Tibial nerve (tissue), 4 donors: ENCODE results near the gene SHISA6. TPM values are rescaled to one million over a fixed set of nuclear protein-coding genes. Genes with fewer than 3 reads are reported as not detected.

Experiments used
- DNase-seq, 2 donors: peaks; one replicate each; pipeline ENCODE4 v3.0.0-alpha.2; 2019; ENCODE audit warnings: low spot score in 2 of 2
- H3K27ac ChIP-seq, 4 donors: fragments of 200-600 bp; sonication (generic) in 3 of 4; one replicate each; pipeline ENCODE4 v1.5.1; 2017 to 2019; ENCODE audit warnings: mild to moderate bottlenecking in 1 of 4
- H3K27me3 ChIP-seq, 2 donors: fragments of 200-600 bp; sonication (generic) in 1 of 2; one replicate each; pipeline versions ENCODE4 v1.5.1 to v1.6.0; 2017 to 2019
- H3K36me3 ChIP-seq, 3 donors: fragments of 200-600 bp; sonication (generic); one replicate each; pipeline ENCODE4 v1.5.1; 2018 to 2019
- H3K4me1 ChIP-seq, 4 donors: fragments of 200-600 bp; sonication (generic) in 3 of 4; one replicate each; pipeline ENCODE4 v1.5.1; 2017 to 2019
- H3K4me3 ChIP-seq, 4 donors: fragments of 200-600 bp; sonication (generic) in 3 of 4; one replicate each; pipeline ENCODE4 v1.5.1; 2017 to 2019; ENCODE audit warnings: mild to moderate bottlenecking in 1 of 4, moderate library complexity in 1 of 4
- H3K9me3 ChIP-seq, 4 donors: fragments of 200-600 bp; sonication (generic) in 3 of 4; one replicate each; pipeline ENCODE4 v1.5.1; 2017 to 2019
- EP300 ChIP-seq, 2 donors: sonication (generic); formaldehyde crosslinking; IDR thresholded peaks; one replicate each; pipeline ENCODE4 v1.6.1; 2017; ENCODE audit warnings: antibody characterized with exemption in 2 of 2, mild to moderate bottlenecking in 1 of 2
- POLR2A ChIP-seq, 2 donors: fragments of 450-650 bp; IDR thresholded peaks; one replicate each; pipeline ENCODE4 v1.6.1; 2017; ENCODE audit warnings: antibody characterized with exemption in 2 of 2, mild to moderate bottlenecking in 2 of 2, moderate library complexity in 2 of 2
- WGBS, 2 donors: methylation state at CpG; one replicate each; pipeline ENCODE4 v1.1.5; 2018; 5-methylcytosine and 5-hydroxymethylcytosine counted together
- total RNA-seq, 4 donors: library from RNA; depleted of rRNA; stranded (reverse); fragments of >200 nt; gene quantifications; one replicate each; pipeline ENCODE4 v1.1.0, GENCODE V29; 2016
- TF ChIP-seq, protein P1 (sequence below), 5 experiments: fragments of 200-600 bp in 3 of 5; fragments of 450-650 bp in 2 of 5; sonication (generic) in 3 of 5; IDR thresholded peaks; one replicate each; pipeline ENCODE4 v1.5.1; 2016 to 2019; ENCODE audit warnings: antibody characterized with exemption in 5 of 5, mild to moderate bottlenecking in 3 of 5, moderate library complexity in 2 of 5

SHISA6 gene
- total RNA-seq, 4 donors from 2014 or later: 10.8 to 28.0 (median 21.9) TPM

DNA sequence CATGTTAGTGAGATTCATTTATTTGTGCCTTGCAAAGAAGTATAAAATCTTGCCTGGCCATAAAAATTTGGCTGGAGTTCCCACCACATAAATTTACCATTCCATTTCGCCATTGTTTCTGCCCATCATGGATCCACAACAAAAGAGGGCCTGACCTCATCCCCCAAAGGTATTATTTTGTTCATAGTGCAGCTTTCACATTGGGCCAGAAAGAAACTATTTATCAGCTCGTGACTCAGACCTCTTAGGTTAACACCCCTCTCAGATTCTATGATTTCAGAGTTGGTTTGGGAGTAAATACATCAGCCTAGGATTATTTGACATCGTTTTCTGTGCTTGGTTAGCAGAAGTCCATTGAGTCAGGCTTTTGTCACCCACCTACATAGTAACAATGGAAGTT, 108.1 kb downstream of the SHISA6 start:
- TF ChIP-seq EP300 (IDR thresholded peaks at IDR 0.05): no peak
- TF ChIP-seq, protein P1, sequence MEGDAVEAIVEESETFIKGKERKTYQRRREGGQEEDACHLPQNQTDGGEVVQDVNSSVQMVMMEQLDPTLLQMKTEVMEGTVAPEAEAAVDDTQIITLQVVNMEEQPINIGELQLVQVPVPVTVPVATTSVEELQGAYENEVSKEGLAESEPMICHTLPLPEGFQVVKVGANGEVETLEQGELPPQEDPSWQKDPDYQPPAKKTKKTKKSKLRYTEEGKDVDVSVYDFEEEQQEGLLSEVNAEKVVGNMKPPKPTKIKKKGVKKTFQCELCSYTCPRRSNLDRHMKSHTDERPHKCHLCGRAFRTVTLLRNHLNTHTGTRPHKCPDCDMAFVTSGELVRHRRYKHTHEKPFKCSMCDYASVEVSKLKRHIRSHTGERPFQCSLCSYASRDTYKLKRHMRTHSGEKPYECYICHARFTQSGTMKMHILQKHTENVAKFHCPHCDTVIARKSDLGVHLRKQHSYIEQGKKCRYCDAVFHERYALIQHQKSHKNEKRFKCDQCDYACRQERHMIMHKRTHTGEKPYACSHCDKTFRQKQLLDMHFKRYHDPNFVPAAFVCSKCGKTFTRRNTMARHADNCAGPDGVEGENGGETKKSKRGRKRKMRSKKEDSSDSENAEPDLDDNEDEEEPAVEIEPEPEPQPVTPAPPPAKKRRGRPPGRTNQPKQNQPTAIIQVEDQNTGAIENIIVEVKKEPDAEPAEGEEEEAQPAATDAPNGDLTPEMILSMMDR (IDR thresholded peaks at IDR 0.05): no peak
- no peak for TF ChIP-seq POLR2A (IDR thresholded peaks at IDR 0.05)
- Histone ChIP-seq H3K27ac (no peak overlapping the region), H3K27me3 (no peaks in the 10 kb centered on the region), H3K4me1 (no peaks in the 10 kb centered on the region), H3K36me3 (no peaks in the 10 kb centered on the region), H3K4me3 (no peak overlapping the region), H3K9me3 (no peaks in the 10 kb centered on the region)
- WGBS, 2 donors: 31 to 44% methylated on average over 3 of the region's 3 CpGs
- no peak for DNase-seq

DNA sequence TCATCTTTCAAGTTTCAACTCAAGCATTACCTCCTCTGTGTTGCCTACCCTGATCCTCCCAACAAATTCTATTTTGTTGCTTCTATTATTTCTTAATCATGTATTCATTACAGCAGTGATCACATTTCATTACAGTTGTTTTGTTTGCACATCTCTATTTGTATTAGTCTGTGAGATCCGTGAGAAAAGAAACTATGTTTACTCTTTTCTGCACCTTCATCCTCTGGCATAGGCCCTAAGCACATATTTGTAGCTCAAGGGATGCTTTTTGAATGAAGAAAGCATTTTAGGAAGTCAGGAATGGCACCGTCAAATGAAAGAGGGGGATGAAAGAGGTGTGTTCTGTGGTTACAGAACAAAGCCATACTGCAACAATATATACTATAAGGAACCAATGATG, 110.5 kb downstream of the SHISA6 start:
- Histone ChIP-seq H3K27me3 (no peaks in the 10 kb centered on the region), H3K36me3 (no peaks in the 10 kb centered on the region), H3K9me3 (peaks cover 0 to 4% (median 0%) of the 10 kb centered on the region in 4 donors), H3K4me3 (no peak overlapping the region), H3K4me1 (no peaks in the 10 kb centered on the region), H3K27ac (no peak overlapping the region)
- 72 to 86% methylated on average over 2 of the region's 2 CpGs for WGBS, 2 donors
- TF ChIP-seq, protein P1 (IDR thresholded peaks at IDR 0.05): no peak
- TF ChIP-seq EP300 (IDR thresholded peaks at IDR 0.05) (no peak), POLR2A (IDR thresholded peaks at IDR 0.05) (no peak)
- DNase-seq: no peak

DNA sequence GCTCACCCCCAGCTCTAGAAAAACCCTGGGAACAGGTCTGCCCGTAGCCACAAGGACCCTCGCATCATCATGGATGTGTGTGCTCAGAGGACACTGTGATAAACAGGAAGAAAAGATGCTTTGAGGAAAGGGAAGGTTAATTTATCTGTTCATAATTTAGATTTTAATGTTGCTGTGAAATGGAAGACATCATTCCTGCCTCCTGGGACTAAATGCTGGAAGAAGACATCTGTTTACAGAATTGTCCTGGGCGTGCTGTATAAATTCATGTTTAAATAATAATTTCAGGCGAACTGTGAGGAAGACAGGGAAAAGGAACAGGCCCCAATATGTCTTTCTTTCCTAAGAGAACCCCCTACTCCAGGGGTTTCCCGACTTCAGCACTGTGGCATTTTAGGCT, 112.6 kb downstream of the SHISA6 start:
- H3K27ac ChIP-seq: no peak overlapping the region
- H3K27me3 ChIP-seq: no peaks in the 10 kb centered on the region
- H3K9me3 ChIP-seq: peaks cover 0 to 4% (median 0%) of the 10 kb centered on the region in 4 donors
- no peak for TF ChIP-seq POLR2A (IDR thresholded peaks at IDR 0.05)
- TF ChIP-seq EP300 (IDR thresholded peaks at IDR 0.05): no peak
- TF ChIP-seq, protein P1 (IDR thresholded peaks at IDR 0.05): no peak
- H3K4me1 ChIP-seq: no peaks in the 10 kb centered on the region
- 65 to 66% methylated on average over 5 of the region's 5 CpGs for WGBS, 2 donors
- no peak for DNase-seq
- H3K4me3 ChIP-seq: no peak overlapping the region
- H3K36me3 ChIP-seq: no peaks in the 10 kb centered on the region

DNA sequence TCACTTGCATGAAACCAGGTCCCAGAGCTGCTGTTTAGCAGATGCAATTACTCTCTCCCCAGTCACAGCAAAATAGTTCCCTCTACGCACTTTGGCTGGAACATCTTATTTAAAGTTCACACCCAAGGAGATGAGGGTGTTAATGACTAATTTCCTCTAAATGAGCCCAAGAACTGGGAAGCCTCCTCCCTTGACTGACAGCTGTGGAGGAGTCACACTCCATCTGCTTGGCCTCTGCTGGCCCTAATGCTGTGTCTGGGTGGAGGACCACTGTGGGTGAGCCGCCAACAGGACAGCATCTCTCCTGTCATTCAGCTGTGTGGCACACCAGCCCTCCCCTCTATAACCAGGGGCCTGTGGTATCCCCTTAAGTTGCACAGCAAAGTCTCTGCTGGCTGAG, 115.4 kb downstream of the SHISA6 start:
- no peaks in the 10 kb centered on the region for H3K27me3 ChIP-seq
- H3K4me3 ChIP-seq: no peak overlapping the region
- no peak for TF ChIP-seq POLR2A (IDR thresholded peaks at IDR 0.05)
- TF ChIP-seq, protein P1 (IDR thresholded peaks at IDR 0.05): no peak
- TF ChIP-seq EP300 (IDR thresholded peaks at IDR 0.05): no peak
- DNase-seq: no peak
- H3K36me3 ChIP-seq: no peaks in the 10 kb centered on the region
- no peak overlapping the region for H3K27ac ChIP-seq
- 76 to 85% methylated on average over 2 of the region's 2 CpGs for WGBS, 2 donors
- H3K9me3 ChIP-seq: peaks cover 0 to 4% (median 0%) of the 10 kb centered on the region in 4 donors
- no peaks in the 10 kb centered on the region for H3K4me1 ChIP-seq

DNA sequence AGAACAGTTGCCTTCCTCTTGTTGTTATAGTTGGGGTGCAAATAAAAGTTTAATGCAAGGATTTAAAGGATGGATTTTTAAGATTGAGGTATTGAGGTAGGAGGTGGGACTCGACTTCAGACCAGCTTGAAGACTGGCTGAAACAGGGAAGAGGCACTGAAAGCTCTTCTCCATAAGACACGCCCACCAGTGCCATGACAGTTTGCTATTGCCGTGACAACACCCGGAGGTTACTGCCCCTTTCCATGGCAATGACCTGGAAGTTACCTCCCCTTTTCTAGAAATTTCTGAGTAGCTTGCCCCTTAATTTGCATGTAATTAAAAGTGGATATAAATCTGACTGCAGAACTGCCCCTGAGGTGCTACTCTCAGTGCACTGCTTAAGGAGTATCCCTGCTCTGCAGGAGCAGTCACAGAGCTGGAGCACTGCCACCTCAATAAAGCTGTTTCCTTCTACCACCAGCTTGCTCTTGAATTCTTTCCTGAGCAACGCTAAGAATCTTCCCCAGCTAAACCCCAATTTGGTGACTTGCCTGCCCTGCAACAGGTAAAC, 122.6 kb downstream of the SHISA6 start:
- WGBS, 2 donors: 68 to 74% methylated on average over 5 of the region's 5 CpGs
- DNase-seq: no peak
- Histone ChIP-seq H3K27ac (no peak overlapping the region), H3K4me1 (no peaks in the 10 kb centered on the region), H3K27me3 (no peaks in the 10 kb centered on the region), H3K4me3 (no peak overlapping the region), H3K36me3 (no peaks in the 10 kb centered on the region), H3K9me3 (no peaks in the 10 kb centered on the region)
- TF ChIP-seq, protein P1 (IDR thresholded peaks at IDR 0.05): no peak
- TF ChIP-seq POLR2A (IDR thresholded peaks at IDR 0.05): no peak
- TF ChIP-seq EP300 (IDR thresholded peaks at IDR 0.05): no peak
